Limb (tissue), 2 donors: ENCODE data around the gene BBS9.
A peak's percentile ranks its signal among the peaks of the same experiment; 100 is the strongest.

Experiments
- DNase-seq, 2 donors: peaks; one replicate each; pipeline ENCODE4 v3.0.0-alpha.2; 2016; ENCODE audit errors: extremely low spot score in 2 of 2

The BBS9 gene

GRCh38 chr7:33127085-33127484 is 2.3 kb upstream of the BBS9 start:
- no peak for DNase-seq

GRCh38 chr7:33128631-33128989 is 754 bp upstream of the BBS9 start:
- no peak for DNase-seq

DNA sequence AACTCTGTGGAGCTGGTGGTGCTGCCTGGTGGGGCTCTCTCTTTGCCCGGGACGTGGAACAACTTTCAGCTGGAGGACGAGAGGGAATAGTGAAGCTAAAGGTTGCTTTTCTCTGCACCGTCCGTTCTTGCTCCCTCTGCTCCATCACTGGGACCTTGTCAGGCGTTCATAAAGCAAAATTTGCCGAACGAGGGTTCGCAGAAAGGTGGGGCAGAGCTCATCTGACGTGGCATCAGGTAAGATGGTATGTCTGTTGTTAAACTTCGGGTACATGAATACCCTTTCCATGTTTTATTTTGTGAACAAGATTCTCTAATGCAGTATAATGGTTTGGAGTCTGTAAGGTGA is 416 bp downstream of the BBS9 start:
- DNase-seq: no peak

GRCh38 chr7:33130184-33130583 is 820 bp downstream of the BBS9 start:
- DNase-seq: no peak

DNA sequence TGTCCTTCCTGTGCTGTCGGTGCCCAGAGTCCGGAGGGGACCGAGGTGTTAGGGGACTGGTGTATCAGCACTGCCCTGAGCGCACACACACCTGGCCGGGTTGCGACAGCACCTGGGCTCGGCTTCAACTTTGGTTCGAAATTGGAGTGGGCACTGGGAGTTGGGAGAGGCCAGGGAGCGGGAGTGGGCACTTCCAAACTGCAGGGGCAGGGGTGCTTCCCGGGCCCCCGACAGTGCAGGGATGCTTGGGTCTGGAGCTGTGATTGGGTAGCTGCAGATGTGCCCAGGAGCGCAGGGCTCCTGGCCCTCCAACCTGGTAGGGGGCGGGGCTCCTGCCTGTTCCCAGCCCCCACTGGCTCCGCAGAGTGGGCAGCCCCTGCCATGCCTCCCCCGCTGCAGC is 7.7 kb downstream of the BBS9 start:
- no peak for DNase-seq

- DNase-seq: no peak
Measured at GRCh38 chr7:33142585-33142984, 13.2 kb downstream of the BBS9 start.

GRCh38 chr7:33143996-33144718 is 14.8 kb downstream of the BBS9 start:
- no peak for DNase-seq

GRCh38 chr7:33145156-33145555 is 15.8 kb downstream of the BBS9 start:
- no peak for DNase-seq

GRCh38 chr7:33152087-33152486 is 22.7 kb downstream of the BBS9 start:
- DNase-seq: no peak

DNA sequence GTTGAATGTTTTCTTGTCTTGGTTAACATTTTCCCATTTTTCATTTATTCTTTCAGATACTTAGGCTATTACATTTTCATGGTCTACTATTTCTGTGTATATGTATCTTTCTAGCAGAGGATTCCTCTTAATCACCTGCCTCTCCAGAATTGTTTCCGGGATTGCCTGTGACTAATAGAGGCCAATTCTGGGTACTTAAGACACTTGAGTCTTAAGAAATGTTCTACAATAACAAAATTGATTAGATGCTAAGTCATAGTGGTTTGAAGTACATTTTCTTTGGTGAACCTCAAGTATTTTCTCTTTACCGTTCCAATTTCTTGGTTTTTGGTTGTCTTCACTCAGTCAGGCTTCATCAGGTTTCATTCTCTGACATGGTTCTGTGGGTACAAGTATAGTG is 26.4 kb downstream of the BBS9 start:
- DNase-seq: no peak

DNA sequence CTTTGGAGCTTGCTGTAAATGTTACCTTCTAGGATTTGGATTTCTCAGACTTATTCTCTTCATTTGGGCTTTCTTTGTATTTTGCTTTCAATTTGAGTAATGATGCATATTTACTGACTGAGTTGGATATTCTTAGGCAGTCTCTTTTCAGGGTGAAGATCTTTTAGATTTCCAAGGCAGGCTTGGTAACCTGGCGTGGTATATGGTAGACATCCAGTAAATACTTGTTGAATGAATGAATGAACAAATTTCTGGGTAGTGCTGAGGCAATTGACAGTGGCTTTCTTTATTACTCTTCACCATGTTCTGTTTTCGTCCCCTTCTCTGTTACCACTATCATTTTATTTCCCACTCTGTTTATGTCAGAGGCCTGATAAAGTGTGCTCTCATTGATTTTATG is 27.1 kb downstream of the BBS9 start:
- no peak for DNase-seq

- peak in 1 of 2 donors; percentile 8 for DNase-seq
Measured at GRCh38 chr7:33157311-33157710, 27.9 kb downstream of the BBS9 start.

DNA sequence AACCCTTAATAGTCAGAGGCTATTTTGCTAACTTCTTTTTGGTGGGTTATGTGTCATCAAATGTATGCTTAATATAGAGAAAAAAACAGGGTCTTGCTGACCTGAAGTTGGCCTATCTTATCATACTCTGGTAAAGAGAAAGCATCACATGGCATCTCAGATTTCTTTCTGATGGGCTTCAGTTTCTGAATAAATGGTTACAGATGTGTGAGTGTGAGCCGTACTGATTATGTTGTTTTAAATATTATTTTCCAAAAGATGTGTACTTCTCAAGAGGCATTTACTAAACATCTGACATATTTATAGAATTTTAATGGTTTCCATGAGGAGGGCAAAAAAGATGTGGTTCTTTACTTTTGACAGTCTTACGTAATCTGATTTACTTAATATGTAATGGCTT is 28.4 kb downstream of the BBS9 start:
- DNase-seq: no peak

- no peak for DNase-seq
Measured at GRCh38 chr7:33177876-33178275, 48.5 kb downstream of the BBS9 start.

DNA sequence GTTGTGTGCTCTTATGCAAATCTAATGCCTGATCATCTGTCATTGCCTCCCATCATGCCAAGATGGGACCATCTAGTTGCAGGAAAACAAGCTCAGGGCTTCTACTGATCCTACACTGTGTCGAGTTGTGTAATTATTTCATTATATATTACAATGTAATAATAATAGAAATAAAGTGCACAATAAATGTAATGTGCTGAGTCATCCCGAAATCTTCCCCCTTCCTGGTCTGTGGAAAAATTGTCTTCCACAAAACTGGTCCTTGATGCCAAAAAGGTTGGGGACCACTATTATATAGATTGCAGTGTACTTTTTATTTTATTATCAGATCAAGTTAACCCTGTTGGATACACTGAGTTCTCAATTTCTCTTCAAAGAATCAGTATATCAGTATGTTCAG is 50.2 kb downstream of the BBS9 start:
- DNase-seq: no peak

- no peak for DNase-seq
Measured at GRCh38 chr7:33183504-33183903, 54.1 kb downstream of the BBS9 start.

DNA sequence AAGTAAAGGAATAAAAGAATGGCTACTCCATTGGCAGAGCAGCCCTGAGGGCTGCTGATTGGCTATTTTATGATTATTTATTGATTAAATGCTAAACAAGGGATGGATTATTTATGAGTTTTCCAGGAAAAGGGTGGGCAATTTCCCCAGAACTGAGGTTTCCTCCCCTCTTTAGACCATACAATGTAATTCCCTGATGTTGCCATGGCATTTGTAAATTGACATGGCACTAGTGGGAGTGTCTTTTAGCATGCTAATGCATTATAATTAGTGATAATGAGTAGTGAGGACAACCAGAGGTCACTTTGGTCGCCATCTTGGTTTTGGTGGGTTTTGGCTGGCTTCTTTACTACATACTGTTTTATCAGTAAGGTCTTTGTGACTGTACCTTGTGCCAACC is 55.5 kb downstream of the BBS9 start:
- DNase-seq: no peak

- peak in 1 of 2 donors; percentile 80 for DNase-seq
Measured at GRCh38 chr7:33185786-33186185, 56.4 kb downstream of the BBS9 start.

DNA sequence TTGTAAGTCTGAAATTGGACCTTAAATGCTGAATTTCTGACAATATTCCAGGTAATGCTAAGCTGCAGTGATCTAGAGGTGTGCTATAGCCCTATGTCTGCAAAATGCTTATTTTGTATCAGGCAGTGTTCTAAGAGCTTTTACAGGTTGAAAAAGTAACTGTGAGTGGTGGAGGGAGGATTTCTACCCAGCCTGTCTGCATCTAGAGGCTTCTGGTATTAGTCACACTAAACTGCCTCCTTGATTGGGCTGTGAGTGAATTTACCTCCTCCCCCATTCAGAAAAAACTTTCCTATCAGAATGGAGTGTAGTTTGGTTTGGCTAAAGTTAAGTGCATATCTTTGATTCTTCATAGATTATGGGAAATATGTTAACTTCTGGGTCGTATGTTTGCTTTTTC is 56.8 kb downstream of the BBS9 start:
- DNase-seq: no peak

- no peak for DNase-seq
Measured at GRCh38 chr7:33190688-33191304, 61.4 kb downstream of the BBS9 start.

DNA sequence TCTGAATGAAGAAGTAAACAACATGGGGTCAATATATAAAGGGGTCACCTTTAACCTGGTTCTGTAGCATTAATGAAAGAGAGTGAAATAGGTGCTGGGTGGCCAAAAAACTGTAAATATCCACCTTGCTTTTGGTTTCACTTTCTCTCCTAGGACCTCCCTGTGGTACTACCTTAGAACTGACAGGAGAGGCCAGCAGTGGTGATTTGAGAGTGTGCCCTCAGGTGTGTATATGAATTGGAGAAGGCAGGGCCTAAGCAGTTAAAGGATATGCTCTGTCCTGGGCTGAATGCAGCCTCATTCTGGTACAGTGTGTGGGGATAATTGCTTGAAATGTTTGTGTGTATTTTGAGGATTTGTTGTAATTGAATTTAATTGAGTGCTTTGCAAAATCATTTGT is 62.0 kb downstream of the BBS9 start:
- no peak for DNase-seq

DNA sequence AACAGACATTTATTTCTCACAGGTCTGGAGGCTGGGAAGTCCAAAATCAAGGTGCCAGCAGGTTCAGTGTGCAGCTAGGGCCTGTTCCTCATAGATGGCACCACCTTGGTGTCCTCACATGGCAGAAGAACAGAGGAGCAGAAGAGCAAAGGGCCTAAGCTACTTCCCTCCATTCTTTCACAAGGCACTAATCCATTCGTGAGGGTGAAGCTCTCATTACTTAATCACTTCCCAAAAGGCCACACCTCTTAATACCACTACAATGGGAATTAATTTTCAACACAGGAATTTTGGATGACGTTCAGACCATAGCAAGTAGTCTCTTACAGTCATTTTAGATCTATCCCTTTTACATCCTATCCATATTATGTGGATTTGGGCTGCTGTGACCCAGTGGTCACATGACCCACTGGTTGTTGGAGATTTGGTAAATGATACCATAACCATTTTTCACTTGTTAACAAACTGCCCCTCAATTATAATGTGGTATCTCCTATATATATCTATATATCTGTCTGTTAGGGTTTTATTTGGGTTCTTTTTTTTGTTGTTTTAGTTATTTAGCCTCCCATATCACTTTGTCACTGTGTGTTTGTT is 63.4 kb downstream of the BBS9 start:
- no peak for DNase-seq

GRCh38 chr7:33193308-33193864 is 64.0 kb downstream of the BBS9 start:
- no peak for DNase-seq
